ENCODE data around the gene MCU.

The MCU gene

DNA sequence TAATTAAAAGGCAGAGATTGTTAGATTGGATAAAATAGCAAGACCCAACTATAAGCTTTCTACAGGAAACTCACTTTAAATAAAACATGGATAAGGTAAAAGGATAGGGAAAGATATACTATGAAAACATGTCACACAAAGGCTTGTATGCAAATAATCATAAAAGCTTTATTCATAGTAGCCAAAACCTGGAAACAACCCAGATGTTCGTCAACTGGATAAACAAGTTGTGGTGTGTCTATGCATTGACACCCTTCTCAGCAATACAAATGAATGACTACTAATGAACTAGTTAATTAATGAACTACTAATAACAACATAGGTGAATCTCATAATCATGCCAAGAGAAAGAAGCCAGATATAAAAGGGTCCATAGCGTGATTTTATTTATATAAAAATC, 163.8 kb downstream of the MCU start:
- no peak for TF ChIP-seq HDGF (IDR thresholded peaks at IDR 0.05; ENCODE audit: borderline replicate concordance)
- no peak for TF ChIP-seq FOXK2 (IDR thresholded peaks at IDR 0.05)
- TF ChIP-seq ELF4 (IDR thresholded peaks at IDR 0.05), result no peak
- TF ChIP-seq SP1 (IDR thresholded peaks at IDR 0.05), result no peak
- no peak for TF ChIP-seq NFRKB (IDR thresholded peaks at IDR 0.05)
- no peak for TF ChIP-seq FOXM1 (IDR thresholded peaks at IDR 0.05; ENCODE audit: borderline replicate concordance)
- TF ChIP-seq ZNF384 (IDR thresholded peaks at IDR 0.05), result no peak
- TF ChIP-seq ARNT (IDR thresholded peaks at IDR 0.05), result no peak
- TF ChIP-seq FOXA1 (IDR thresholded peaks at IDR 0.05), result no peak
- TF ChIP-seq BHLHE40 (IDR thresholded peaks at IDR 0.05; ENCODE audit: borderline replicate concordance), result no peak
- TF ChIP-seq SUZ12 (IDR thresholded peaks at IDR 0.05), result no peak
- no peak for TF ChIP-seq L3MBTL2 (conservative IDR thresholded peaks at IDR 0.05)
- TF ChIP-seq TARDBP (IDR thresholded peaks at IDR 0.05), result no peak
- TF ChIP-seq, protein P1, sequence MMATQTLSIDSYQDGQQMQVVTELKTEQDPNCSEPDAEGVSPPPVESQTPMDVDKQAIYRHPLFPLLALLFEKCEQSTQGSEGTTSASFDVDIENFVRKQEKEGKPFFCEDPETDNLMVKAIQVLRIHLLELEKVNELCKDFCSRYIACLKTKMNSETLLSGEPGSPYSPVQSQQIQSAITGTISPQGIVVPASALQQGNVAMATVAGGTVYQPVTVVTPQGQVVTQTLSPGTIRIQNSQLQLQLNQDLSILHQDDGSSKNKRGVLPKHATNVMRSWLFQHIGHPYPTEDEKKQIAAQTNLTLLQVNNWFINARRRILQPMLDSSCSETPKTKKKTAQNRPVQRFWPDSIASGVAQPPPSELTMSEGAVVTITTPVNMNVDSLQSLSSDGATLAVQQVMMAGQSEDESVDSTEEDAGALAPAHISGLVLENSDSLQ (IDR thresholded peaks at IDR 0.05), result no peak
- no peak for TF ChIP-seq CTBP1 (IDR thresholded peaks at IDR 0.05; ENCODE audit: borderline replicate concordance)
- no peak for TF ChIP-seq LEF1 (IDR thresholded peaks at IDR 0.05; ENCODE audit: borderline replicate concordance)
- CTCF ChIA-PET, result interaction anchor here (0.7 kb wide), 1 partner anchor 690 kb away, joined by 4 read pairs; no protein-coding TSS in a partner anchor
- POLR2A ChIA-PET, result no interaction called here
- no peak for DNase-seq (ENCODE audit: extremely low spot score)

DNA sequence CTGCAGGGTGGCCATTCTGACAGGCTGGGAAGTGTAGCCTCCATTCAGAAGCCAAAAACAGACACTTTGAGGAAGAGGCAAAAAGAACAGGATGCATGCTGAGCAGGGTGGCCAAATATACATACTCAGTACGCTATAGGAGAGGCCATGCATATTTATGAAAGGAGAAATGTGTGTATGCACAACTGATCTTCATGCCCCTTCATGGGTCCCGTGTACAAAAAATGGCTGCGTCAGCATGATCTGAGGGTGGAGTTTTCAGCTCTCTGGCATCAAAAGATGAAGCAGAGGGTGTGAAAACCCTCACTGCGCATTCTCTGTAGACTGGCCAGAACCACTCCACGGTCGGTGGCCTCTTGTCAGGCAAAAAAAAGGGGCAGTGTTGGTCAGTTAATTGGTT, 166.1 kb downstream of the MCU start:
- TF ChIP-seq SP1 (IDR thresholded peaks at IDR 0.05), result no peak
- no peak for TF ChIP-seq HDGF (IDR thresholded peaks at IDR 0.05; ENCODE audit: borderline replicate concordance)
- TF ChIP-seq SUZ12 (IDR thresholded peaks at IDR 0.05), result no peak
- no peak for TF ChIP-seq CTBP1 (IDR thresholded peaks at IDR 0.05; ENCODE audit: borderline replicate concordance)
- TF ChIP-seq FOXA1 (IDR thresholded peaks at IDR 0.05), result no peak
- TF ChIP-seq ZNF384 (IDR thresholded peaks at IDR 0.05), result no peak
- no peak for TF ChIP-seq TARDBP (IDR thresholded peaks at IDR 0.05)
- TF ChIP-seq FOXM1 (IDR thresholded peaks at IDR 0.05; ENCODE audit: borderline replicate concordance), result no peak
- TF ChIP-seq ELF4 (IDR thresholded peaks at IDR 0.05), result no peak
- no peak for TF ChIP-seq FOXK2 (IDR thresholded peaks at IDR 0.05)
- TF ChIP-seq L3MBTL2 (conservative IDR thresholded peaks at IDR 0.05), result no peak
- no peak for TF ChIP-seq LEF1 (IDR thresholded peaks at IDR 0.05; ENCODE audit: borderline replicate concordance)
- no peak for TF ChIP-seq ARNT (IDR thresholded peaks at IDR 0.05)
- no peak for TF ChIP-seq NFRKB (IDR thresholded peaks at IDR 0.05)
- TF ChIP-seq BHLHE40 (IDR thresholded peaks at IDR 0.05; ENCODE audit: borderline replicate concordance), result no peak
- TF ChIP-seq, protein P1 (IDR thresholded peaks at IDR 0.05), result no peak
- DNase-seq (ENCODE audit: extremely low spot score), result no peak
- POLR2A ChIA-PET, result no interaction called here
- CTCF ChIA-PET, result no interaction called here

DNA sequence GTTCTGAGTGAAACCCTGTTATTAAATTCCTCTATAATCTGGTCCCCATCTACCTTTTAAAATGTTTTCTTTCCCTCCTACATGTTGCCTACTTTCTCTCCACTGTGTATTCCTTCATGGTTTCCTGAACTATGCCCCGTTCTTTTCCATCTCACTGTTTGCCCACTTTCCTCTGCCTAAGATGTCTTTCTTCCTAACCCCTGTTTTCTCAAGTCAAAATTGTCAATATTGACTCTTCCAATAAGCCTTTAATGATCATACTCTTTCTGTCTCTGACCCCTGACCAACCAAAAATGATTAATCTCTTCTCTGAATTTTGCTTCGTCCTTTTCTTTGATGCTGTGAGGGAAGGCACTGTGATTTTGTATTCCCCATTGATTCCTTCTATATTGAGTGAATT, 171.0 kb downstream of the MCU start:
- POLR2A ChIA-PET, result no interaction called here
- DNase-seq (ENCODE audit: extremely low spot score), result no peak
- CTCF ChIA-PET, result no interaction called here
- TF ChIP-seq ELF4 (IDR thresholded peaks at IDR 0.05) (no peak), TARDBP (IDR thresholded peaks at IDR 0.05) (no peak), NFRKB (IDR thresholded peaks at IDR 0.05) (no peak), CTBP1 (IDR thresholded peaks at IDR 0.05; ENCODE audit: borderline replicate concordance) (no peak), L3MBTL2 (conservative IDR thresholded peaks at IDR 0.05) (no peak), BHLHE40 (IDR thresholded peaks at IDR 0.05; ENCODE audit: borderline replicate concordance) (no peak), SUZ12 (IDR thresholded peaks at IDR 0.05) (no peak), ZNF384 (IDR thresholded peaks at IDR 0.05) (no peak), SP1 (IDR thresholded peaks at IDR 0.05) (no peak), LEF1 (IDR thresholded peaks at IDR 0.05; ENCODE audit: borderline replicate concordance) (no peak), ARNT (IDR thresholded peaks at IDR 0.05) (no peak)

DNA sequence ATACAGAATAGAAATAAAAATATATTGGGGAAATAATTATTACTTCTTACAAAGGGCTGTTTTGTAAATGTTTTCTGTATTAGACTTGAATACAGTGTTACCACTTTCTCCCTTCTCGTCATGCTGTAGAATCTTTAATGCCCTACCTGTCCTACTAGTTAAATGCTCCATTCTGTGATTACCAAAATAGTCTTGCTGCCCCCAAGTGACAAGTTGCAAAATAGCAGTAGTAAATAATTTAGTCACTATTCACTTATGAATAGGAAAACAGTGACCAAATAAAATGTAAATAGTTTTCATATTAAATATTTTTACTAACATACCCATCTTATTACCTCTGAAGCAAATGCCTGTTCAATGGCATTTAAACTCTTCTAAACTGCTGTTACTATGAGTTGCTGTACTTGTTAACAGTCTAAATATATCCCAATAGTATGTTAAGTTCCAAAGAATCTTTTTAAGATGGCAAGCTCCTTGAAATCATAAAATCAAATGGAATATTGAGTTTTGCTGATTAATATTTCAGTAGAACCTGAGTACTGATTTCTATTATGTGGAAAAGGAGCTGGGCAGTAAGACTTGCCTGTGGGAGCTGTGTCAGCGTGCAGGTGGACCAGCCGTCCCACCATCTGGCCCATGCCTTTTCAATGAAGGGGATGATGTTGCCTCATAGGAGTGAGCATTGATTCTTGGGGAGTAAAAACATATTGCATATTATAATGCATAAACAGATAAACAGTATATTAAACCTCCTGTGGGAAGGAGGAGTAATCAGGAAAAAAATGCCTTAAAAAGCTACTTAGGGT, 183.5 kb downstream of the MCU start:
- no peak for TF ChIP-seq FOXM1 (IDR thresholded peaks at IDR 0.05; ENCODE audit: borderline replicate concordance)
- peak; percentile 16 for DNase-seq (ENCODE audit: extremely low spot score)
- POLR2A ChIA-PET, result no interaction called here
- CTCF ChIA-PET, result interaction anchor here (1.2 kb wide), 1 partner anchor 511 kb away, joined by 3 read pairs; no protein-coding TSS in a partner anchor

DNA sequence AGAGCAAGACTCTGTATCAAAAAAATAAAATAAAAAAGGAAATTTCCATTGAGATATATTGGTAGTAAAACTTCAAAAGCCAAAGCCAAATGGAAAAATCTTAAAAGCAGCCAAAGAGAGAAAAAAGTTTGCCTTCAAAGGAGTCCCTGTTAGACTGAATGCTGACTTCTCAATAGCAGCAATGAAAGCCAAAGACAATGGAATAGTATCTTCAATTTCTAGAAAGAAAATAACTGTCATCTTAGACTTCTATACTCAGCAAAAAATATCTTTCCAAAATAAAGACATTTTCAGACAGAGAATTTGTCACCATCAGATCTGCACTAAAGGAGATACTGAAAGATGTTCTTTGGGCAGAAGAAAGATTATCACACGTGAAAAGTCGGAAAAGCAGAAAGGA, 187.3 kb downstream of the MCU start:
- no peak for DNase-seq (ENCODE audit: extremely low spot score)
- CTCF ChIA-PET, result no interaction called here
- no peak for TF ChIP-seq HDGF (IDR thresholded peaks at IDR 0.05; ENCODE audit: borderline replicate concordance)
- TF ChIP-seq, protein P1 (IDR thresholded peaks at IDR 0.05), result no peak
- TF ChIP-seq NFRKB (IDR thresholded peaks at IDR 0.05), result no peak
- no peak for TF ChIP-seq LEF1 (IDR thresholded peaks at IDR 0.05; ENCODE audit: borderline replicate concordance)
- TF ChIP-seq ARNT (IDR thresholded peaks at IDR 0.05), result no peak
- POLR2A ChIA-PET, result no interaction called here

DNA sequence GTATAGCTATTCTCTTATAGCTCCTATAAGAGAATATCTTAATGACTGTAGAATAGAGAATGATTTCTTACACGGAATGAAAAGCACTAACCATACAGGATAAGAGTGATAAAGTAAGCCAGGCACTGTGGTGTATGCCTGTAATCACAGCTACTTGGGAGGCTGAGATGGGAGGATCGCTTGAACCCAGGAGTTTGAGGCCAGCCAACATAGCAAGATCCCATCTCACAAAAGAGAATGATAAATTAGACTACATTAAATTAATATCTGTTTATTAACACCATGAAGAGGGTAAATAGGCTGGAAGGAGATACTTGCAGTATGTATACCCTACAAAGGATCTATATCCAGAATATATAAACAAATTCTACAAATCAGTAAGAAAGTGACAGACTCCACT, 189.3 kb downstream of the MCU start:
- ChIA-PET CTCF (no interaction called here), POLR2A (no interaction called here)
- no peak for DNase-seq (ENCODE audit: extremely low spot score)
- TF ChIP-seq NFRKB (IDR thresholded peaks at IDR 0.05) (no peak), BHLHE40 (IDR thresholded peaks at IDR 0.05; ENCODE audit: borderline replicate concordance) (no peak), TARDBP (IDR thresholded peaks at IDR 0.05) (no peak), ARNT (IDR thresholded peaks at IDR 0.05) (no peak), HDGF (IDR thresholded peaks at IDR 0.05; ENCODE audit: borderline replicate concordance) (no peak), FOXA1 (IDR thresholded peaks at IDR 0.05) (no peak), SP1 (IDR thresholded peaks at IDR 0.05) (no peak), SUZ12 (IDR thresholded peaks at IDR 0.05) (no peak)
- TF ChIP-seq, protein P1 (IDR thresholded peaks at IDR 0.05), result no peak

Data from HEK293T (cell line).